Neural cell (in vitro differentiated cells): ENCODE data around the gene RAB11FIP2. TPM values are rescaled to one million over a fixed set of nuclear protein-coding genes. Genes with fewer than 3 reads are reported as not detected.

ENCODE experiments used
- H2AFZ ChIP-seq: fragments of 200-600, 300-800 bp; sonication (generic), shearing (Covaris generic); 2 replicates; pipeline ENCODE4 v1.6.0; 2014; ENCODE audit warnings: low read depth, mild to moderate bottlenecking, antibody characterized with exemption, low read length, moderate library complexity
- H3F3A ChIP-seq: fragments of 200-600 bp; shearing (Covaris generic); 2 replicates; pipeline ENCODE4 v1.6.1; 2016; ENCODE audit warnings: mild to moderate bottlenecking, moderate library complexity, mixed read lengths, antibody characterized with exemption, low read length; ENCODE audit not compliant: insufficient read depth, poor library complexity, severe bottlenecking
- H3K27ac ChIP-seq: fragments of 200-600, 300-800 bp; sonication (generic), shearing (Covaris generic); 2 replicates; pipeline ENCODE4 v1.5.1; 2014; ENCODE audit warnings: mild to moderate bottlenecking, low read length, moderate library complexity
- H3K27me3 ChIP-seq: fragments of 300-800, 200-600 bp; sonication (generic), shearing (Covaris generic); 2 replicates; pipeline ENCODE4 v1.6.0; 2014; ENCODE audit warnings: mild to moderate bottlenecking, low read depth, low read length, moderate library complexity; ENCODE audit not compliant: insufficient read depth
- H3K36me3 ChIP-seq: fragments of 300-800, 200-600 bp; sonication (generic), shearing (Covaris generic); 2 replicates; pipeline ENCODE4 v1.5.1; 2014; ENCODE audit warnings: mild to moderate bottlenecking, antibody characterized with exemption, low read length, moderate library complexity; ENCODE audit not compliant: insufficient read depth
- H3K4me2 ChIP-seq: fragments of 300-800, 200-600 bp; sonication (generic), shearing (Covaris generic); 2 replicates; pipeline ENCODE4 v1.6.0; 2014; ENCODE audit warnings: mild to moderate bottlenecking, low read length
- H3K4me3 ChIP-seq: fragments of 300-800, 200-600 bp; sonication (generic), shearing (Covaris generic); 2 replicates; pipeline ENCODE4 v1.5.1; 2014; ENCODE audit warnings: mild to moderate bottlenecking, low read length, moderate library complexity
- H3K79me2 ChIP-seq: fragments of 200-600 bp; shearing (Covaris generic); replicated peaks from 2 replicates; pipeline ENCODE4 v1.6.0; 2014; ENCODE audit warnings: mild to moderate bottlenecking, low read length, moderate library complexity; ENCODE audit not compliant: insufficient read depth
- H3K9ac ChIP-seq: fragments of 300-800, 200-600 bp; sonication (generic), shearing (Covaris generic); 2 replicates; pipeline ENCODE4 v1.6.1; 2016; ENCODE audit warnings: mild to moderate bottlenecking, low read length, mixed read lengths
- H3K9me2 ChIP-seq: fragments of 200-600 bp; shearing (Covaris generic); 2 replicates; pipeline ENCODE4 v1.6.1; 2016; ENCODE audit warnings: mild to moderate bottlenecking, low read length, mixed read lengths; ENCODE audit not compliant: insufficient read depth
- H3K9me3 ChIP-seq: fragments of 200-600, 300-800 bp; sonication (generic), shearing (Covaris generic); 2 replicates; pipeline ENCODE4 v1.6.1; 2016; ENCODE audit warnings: mild to moderate bottlenecking, mixed run types, low read length, moderate library complexity, mixed read lengths
- H4K20me1 ChIP-seq: fragments of 200-600 bp; shearing (Covaris generic); 2 replicates; pipeline ENCODE4 v1.6.1; 2016; ENCODE audit warnings: mild to moderate bottlenecking, mixed run types; ENCODE audit not compliant: insufficient read depth
- EP300 ChIP-seq: fragments of 450-650 bp; conservative IDR thresholded peaks from 2 replicates; pipeline ENCODE4 v1.6.1; 2014; ENCODE audit warnings: antibody characterized with exemption, mild to moderate bottlenecking, moderate library complexity; ENCODE audit not compliant: poor library complexity, severe bottlenecking
- EZH2 ChIP-seq: fragments of 200-600, 300-800 bp; shearing (Covaris generic), sonication (generic); IDR thresholded peaks from 2 replicates; pipeline ENCODE4 v1.6.1; 2014; ENCODE audit warnings: antibody characterized with exemption, low read length, borderline replicate concordance, mild to moderate bottlenecking; ENCODE audit not compliant: insufficient read depth, poor library complexity, severe bottlenecking
- MXI1 ChIP-seq: fragments of 450-650 bp; conservative IDR thresholded peaks from 2 replicates; pipeline ENCODE4 v1.6.1; 2014; ENCODE audit warnings: antibody characterized with exemption, mild to moderate bottlenecking; ENCODE audit not compliant: poor library complexity, severe bottlenecking
- POLR2AphosphoS5 ChIP-seq: IDR thresholded peaks from 2 replicates; pipeline ENCODE4 v1.6.1; 2012
- RAD21 ChIP-seq: fragments of 450-650 bp; conservative IDR thresholded peaks from 2 replicates; pipeline ENCODE4 v1.6.1; 2014; ENCODE audit warnings: antibody characterized with exemption, mild to moderate bottlenecking, moderate library complexity
- SMC3 ChIP-seq: fragments of 450-650 bp; conservative IDR thresholded peaks from 2 replicates; pipeline ENCODE4 v1.6.1; 2014; ENCODE audit warnings: antibody characterized with exemption, mild to moderate bottlenecking, moderate library complexity; ENCODE audit not compliant: poor library complexity
- TAF1 ChIP-seq: IDR thresholded peaks from 2 replicates; pipeline ENCODE4 v1.6.1; 2012; ENCODE audit warnings: low read depth
- polyA plus RNA-seq: library from polyadenylated mRNA; depleted of rRNA; stranded (reverse); fragments of >200 nt; gene quantifications from 2 replicates; pipeline ENCODE4 v1.2.3, GENCODE V29; 2014
- TF ChIP-seq, protein P1 (sequence below): IDR thresholded peaks from 2 replicates; pipeline ENCODE4 v1.6.1; 2012; ENCODE audit warnings: borderline replicate concordance
- TF ChIP-seq, protein P2 (sequence below): fragments of 450-650 bp; IDR thresholded peaks from 2 replicates; pipeline ENCODE4 v1.5.1; 2014; ENCODE audit warnings: antibody characterized with exemption, mild to moderate bottlenecking, moderate library complexity; ENCODE audit not compliant: poor library complexity, severe bottlenecking

Gene RAB11FIP2
- polyA plus RNA-seq, 1 donor from 2014 or later: 26.3 TPM

DNA sequence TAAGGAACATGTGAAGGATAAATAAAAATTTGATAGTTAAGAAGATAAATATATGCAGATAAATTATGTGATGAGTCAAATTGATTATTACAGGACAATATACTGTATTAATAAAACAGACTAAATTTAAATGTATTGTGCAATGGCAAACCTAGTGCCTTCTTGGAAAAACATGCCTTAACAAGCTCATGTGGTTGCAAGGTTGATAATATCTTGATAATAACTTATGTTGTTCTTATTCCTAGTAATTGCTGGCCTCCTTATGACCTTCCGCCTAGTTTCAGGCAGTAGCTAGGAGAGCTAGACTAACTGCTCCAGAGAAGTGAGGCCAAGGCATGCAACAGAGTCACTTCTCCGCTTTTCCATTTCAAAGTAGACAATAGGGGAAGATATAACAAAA, 7.6 kb upstream of the RAB11FIP2 start:
- Histone ChIP-seq H3K27me3 (no peaks in the 10 kb centered on the region), H3K27ac (no peak overlapping the region), H3K36me3 (no peaks in the 10 kb centered on the region), H3K4me3 (no peak overlapping the region), H4K20me1 (no peaks in the 10 kb centered on the region), H3K9ac (no peak overlapping the region), H3K4me2 (no peak overlapping the region), H3K9me2 (no peaks in the 10 kb centered on the region), H2AFZ (no peak overlapping the region), H3F3A (no peaks in the 10 kb centered on the region), H3K79me2 (no peaks in the 10 kb centered on the region), H3K9me3 (no peaks in the 10 kb centered on the region)
- TF ChIP-seq EZH2: no peak
- TF ChIP-seq RAD21: no peak
- TF ChIP-seq, protein P1, sequence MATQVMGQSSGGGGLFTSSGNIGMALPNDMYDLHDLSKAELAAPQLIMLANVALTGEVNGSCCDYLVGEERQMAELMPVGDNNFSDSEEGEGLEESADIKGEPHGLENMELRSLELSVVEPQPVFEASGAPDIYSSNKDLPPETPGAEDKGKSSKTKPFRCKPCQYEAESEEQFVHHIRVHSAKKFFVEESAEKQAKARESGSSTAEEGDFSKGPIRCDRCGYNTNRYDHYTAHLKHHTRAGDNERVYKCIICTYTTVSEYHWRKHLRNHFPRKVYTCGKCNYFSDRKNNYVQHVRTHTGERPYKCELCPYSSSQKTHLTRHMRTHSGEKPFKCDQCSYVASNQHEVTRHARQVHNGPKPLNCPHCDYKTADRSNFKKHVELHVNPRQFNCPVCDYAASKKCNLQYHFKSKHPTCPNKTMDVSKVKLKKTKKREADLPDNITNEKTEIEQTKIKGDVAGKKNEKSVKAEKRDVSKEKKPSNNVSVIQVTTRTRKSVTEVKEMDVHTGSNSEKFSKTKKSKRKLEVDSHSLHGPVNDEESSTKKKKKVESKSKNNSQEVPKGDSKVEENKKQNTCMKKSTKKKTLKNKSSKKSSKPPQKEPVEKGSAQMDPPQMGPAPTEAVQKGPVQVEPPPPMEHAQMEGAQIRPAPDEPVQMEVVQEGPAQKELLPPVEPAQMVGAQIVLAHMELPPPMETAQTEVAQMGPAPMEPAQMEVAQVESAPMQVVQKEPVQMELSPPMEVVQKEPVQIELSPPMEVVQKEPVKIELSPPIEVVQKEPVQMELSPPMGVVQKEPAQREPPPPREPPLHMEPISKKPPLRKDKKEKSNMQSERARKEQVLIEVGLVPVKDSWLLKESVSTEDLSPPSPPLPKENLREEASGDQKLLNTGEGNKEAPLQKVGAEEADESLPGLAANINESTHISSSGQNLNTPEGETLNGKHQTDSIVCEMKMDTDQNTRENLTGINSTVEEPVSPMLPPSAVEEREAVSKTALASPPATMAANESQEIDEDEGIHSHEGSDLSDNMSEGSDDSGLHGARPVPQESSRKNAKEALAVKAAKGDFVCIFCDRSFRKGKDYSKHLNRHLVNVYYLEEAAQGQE: no peak
- no peak for TF ChIP-seq EP300
- no peak for TF ChIP-seq POLR2AphosphoS5
- TF ChIP-seq, protein P2, sequence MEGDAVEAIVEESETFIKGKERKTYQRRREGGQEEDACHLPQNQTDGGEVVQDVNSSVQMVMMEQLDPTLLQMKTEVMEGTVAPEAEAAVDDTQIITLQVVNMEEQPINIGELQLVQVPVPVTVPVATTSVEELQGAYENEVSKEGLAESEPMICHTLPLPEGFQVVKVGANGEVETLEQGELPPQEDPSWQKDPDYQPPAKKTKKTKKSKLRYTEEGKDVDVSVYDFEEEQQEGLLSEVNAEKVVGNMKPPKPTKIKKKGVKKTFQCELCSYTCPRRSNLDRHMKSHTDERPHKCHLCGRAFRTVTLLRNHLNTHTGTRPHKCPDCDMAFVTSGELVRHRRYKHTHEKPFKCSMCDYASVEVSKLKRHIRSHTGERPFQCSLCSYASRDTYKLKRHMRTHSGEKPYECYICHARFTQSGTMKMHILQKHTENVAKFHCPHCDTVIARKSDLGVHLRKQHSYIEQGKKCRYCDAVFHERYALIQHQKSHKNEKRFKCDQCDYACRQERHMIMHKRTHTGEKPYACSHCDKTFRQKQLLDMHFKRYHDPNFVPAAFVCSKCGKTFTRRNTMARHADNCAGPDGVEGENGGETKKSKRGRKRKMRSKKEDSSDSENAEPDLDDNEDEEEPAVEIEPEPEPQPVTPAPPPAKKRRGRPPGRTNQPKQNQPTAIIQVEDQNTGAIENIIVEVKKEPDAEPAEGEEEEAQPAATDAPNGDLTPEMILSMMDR: no peak

DNA sequence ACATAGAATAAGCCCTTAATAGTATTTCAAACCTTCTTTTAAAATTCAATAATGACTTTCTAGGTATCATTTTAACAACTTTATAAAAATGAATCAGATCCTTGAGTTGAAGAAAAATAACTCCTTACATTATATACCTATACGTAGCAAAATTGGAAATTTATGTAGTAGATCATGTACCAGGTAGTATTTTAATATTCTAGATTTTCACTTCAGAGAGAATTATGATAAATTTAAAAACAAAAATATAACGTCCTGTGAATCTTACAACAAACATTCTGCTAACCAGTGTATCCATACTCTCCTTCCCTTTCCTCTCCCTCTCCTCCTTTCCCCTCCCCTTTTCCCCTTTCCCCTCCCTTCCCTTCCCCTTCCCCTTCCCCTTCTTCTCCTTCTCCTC, 6.1 kb upstream of the RAB11FIP2 start:
- TF ChIP-seq SMC3: no peak
- no peak for TF ChIP-seq EZH2
- no peak for TF ChIP-seq POLR2AphosphoS5
- TF ChIP-seq EP300: no peak
- TF ChIP-seq, protein P1: no peak
- TF ChIP-seq MXI1: no peak
- no peak for TF ChIP-seq RAD21
- no peak for TF ChIP-seq TAF1
- TF ChIP-seq, protein P2: no peak
- Histone ChIP-seq H3K27me3 (no peaks in the 10 kb centered on the region), H3K27ac (no peak overlapping the region), H3K9me2 (no peaks in the 10 kb centered on the region), H3K4me3 (no peak overlapping the region), H3F3A (no peaks in the 10 kb centered on the region), H2AFZ (no peak overlapping the region), H3K36me3 (no peaks in the 10 kb centered on the region), H3K9me3 (no peaks in the 10 kb centered on the region), H3K79me2 (no peaks in the 10 kb centered on the region), H3K9ac (no peak overlapping the region), H3K4me2 (no peak overlapping the region), H4K20me1 (no peaks in the 10 kb centered on the region)
